K562 (cell line): Measurements from ENCODE around the gene EVI5. TPM values are rescaled to one million over a fixed set of nuclear protein-coding genes. Genes with fewer than 3 reads are reported as not detected.

Experiments
- ATAC-seq: fragments of 200-7000 bp; cut with Tn5 transposase; 3 replicates; pipeline ENCODE4 v1.9.1; 2020; ENCODE audit warnings: moderate library complexity
- BruUV-seq: library from RNA; stranded (reverse); fragments of 400-500 nt; replicated peaks from 2 replicates; lab custom pipeline; 2021; lab: Mats Ljungman, UMichigan
- CTCF ChIA-PET: fragments of 300-600 bp; formaldehyde crosslinking; extraction: SDS; loops from one replicate; lab custom pipeline; 2021; ENCODE audit warnings: low intra/inter-chr PET ratio; lab: Yijun Ruan, JAX
- POLR2A ChIA-PET: fragments of 300-600, 350-650 bp; sonication (Branson Sonifier 250); formaldehyde crosslinking; extraction: SDS; loops from one replicate; lab custom pipeline; 2021; ENCODE audit warnings: antibody characterized with exemption, inconsistent platforms; lab: Yijun Ruan, JAX
- DNase-seq, 4 experiments: peaks; one replicate each; pipeline versions ENCODE4 v3.0.0 to v3.0.0-alpha.2; 2011 to 2018; ENCODE audit warnings: low spot score in 3 of 4, mixed read lengths in 3 of 4; ENCODE audit errors: extremely low read depth in 1 of 4
- FAIRE-seq: peaks from 2 replicates; lab custom pipeline; 2011; peaks lifted over from hg19 to GRCh38; lab: Jason Lieb, UNC
- H2AFZ ChIP-seq: 2 replicates; pipeline ENCODE4 v1.6.0; 2011; ENCODE audit warnings: low read depth, low read length, control low read depth, inconsistent platforms
- H3K27ac ChIP-seq: fragments of 200-600 bp; 3 replicates; pipeline ENCODE4 v1.8.0; 2011; ENCODE audit warnings: low read depth, mild to moderate bottlenecking, control low read depth, inconsistent platforms, low read length, moderate library complexity, mixed read lengths; ENCODE audit errors: extremely low read depth
- H3K27me3 ChIP-seq, 2 experiments: fragments of 300-600 bp in 1 of 2; 2 replicates in 1 of 2; 3 replicates in 1 of 2; pipeline versions ENCODE4 v1.6.0 to v1.8.0; 2011; ENCODE audit warnings: inconsistent platforms in 2 of 2, low read length in 2 of 2, mild to moderate bottlenecking in 1 of 2, mixed read lengths in 1 of 2, moderate library complexity in 1 of 2; ENCODE audit not compliant: control insufficient read depth in 2 of 2, insufficient read depth in 2 of 2
- H3K36me3 ChIP-seq: fragments of 300-600 bp; 3 replicates; pipeline ENCODE4 v1.8.0; 2011; ENCODE audit warnings: mild to moderate bottlenecking, low read length, inconsistent platforms; ENCODE audit not compliant: control insufficient read depth, insufficient read depth
- H3K4me1 ChIP-seq, 2 experiments: fragments of 200-600 bp in 1 of 2; replicated peaks in 1 of 2; 2 replicates in 1 of 2; 3 replicates in 1 of 2; pipeline versions ENCODE4 v1.5.1 to v1.8.0; 2011; ENCODE audit warnings: inconsistent platforms in 2 of 2, low read length in 2 of 2, mild to moderate bottlenecking in 1 of 2, mixed read lengths in 1 of 2, moderate library complexity in 1 of 2; ENCODE audit not compliant: control insufficient read depth in 2 of 2, insufficient read depth in 2 of 2
- H3K4me2 ChIP-seq: 2 replicates; pipeline ENCODE4 v1.6.1; 2011; ENCODE audit warnings: low read length, control low read depth, inconsistent platforms, mixed read lengths; ENCODE audit not compliant: insufficient read depth
- H3K4me3 ChIP-seq: fragments of 200-600 bp; sonication (generic), shearing (Covaris generic); 2 replicates; pipeline ENCODE4 v1.5.1; 2016; ENCODE audit warnings: control low read depth, inconsistent platforms
- H3K79me2 ChIP-seq: fragments of 200-600 bp; 3 replicates; pipeline ENCODE4 v1.8.0; 2011; ENCODE audit warnings: low read length, inconsistent platforms; ENCODE audit not compliant: control insufficient read depth, insufficient read depth
- H3K9ac ChIP-seq, 2 experiments: 2 replicates each; pipeline versions ENCODE4 v1.6.0 to v1.6.1; 2011; ENCODE audit warnings: low read depth in 2 of 2, low read length in 2 of 2, control low read depth in 1 of 2, inconsistent platforms in 1 of 2, mild to moderate bottlenecking in 1 of 2, mixed read lengths in 1 of 2; ENCODE audit not compliant: insufficient read depth in 1 of 2
- H3K9me1 ChIP-seq: one replicate; pipeline ENCODE4 v1.6.0; 2011; ENCODE audit warnings: inconsistent platforms, mild to moderate bottlenecking, low read length, moderate library complexity; ENCODE audit not compliant: control insufficient read depth, insufficient read depth
- H3K9me3 ChIP-seq: replicated peaks from 2 replicates; pipeline ENCODE4 v1.5.1; 2011; ENCODE audit warnings: low read depth, low read length, inconsistent platforms; ENCODE audit not compliant: control insufficient read depth, insufficient read depth
- H4K20me1 ChIP-seq: replicated peaks from 2 replicates; pipeline ENCODE4 v1.6.1; 2011; ENCODE audit warnings: low read length, inconsistent platforms, mixed read lengths; ENCODE audit not compliant: control insufficient read depth, insufficient read depth
- CBX1 ChIP-seq: sonication (generic); IDR thresholded peaks from 2 replicates; pipeline ENCODE4 v1.6.1; 2016; ENCODE audit warnings: antibody characterized with exemption, low read depth, mild to moderate bottlenecking
- CEBPG ChIP-seq, 3 experiments: fragments of 200-800 bp in 1 of 3; sonication (Bioruptor generic) in 1 of 3; sonication (generic) in 1 of 3; formaldehyde crosslinking in 1 of 3; IDR thresholded peaks in 2 of 3; conservative IDR thresholded peaks in 1 of 3; 2 replicates each; pipeline versions ENCODE4 v1.6.1 to v1.8.0; 2016 to 2022; ENCODE audit warnings: missing compliant biosample characterization in 2 of 3, missing genetic modification characterization in 2 of 3, mild to moderate bottlenecking in 1 of 3, missing genetic modification reagents in 1 of 3
- MEF2D ChIP-seq: conservative IDR thresholded peaks from 2 replicates; pipeline ENCODE4 v1.6.1; 2016; ENCODE audit warnings: low read depth, missing genetic modification characterization, missing compliant biosample characterization
- SMARCA4 ChIP-seq: fragments of 450-650 bp; IDR thresholded peaks from 2 replicates; pipeline ENCODE4 v1.6.1; 2016
- SOX6 ChIP-seq: fragments of 450-650 bp; IDR thresholded peaks from 2 replicates; pipeline ENCODE4 v1.6.1; 2014; ENCODE audit warnings: mild to moderate bottlenecking
- TCF7L2 ChIP-seq: fragments of 150-350 bp; IDR thresholded peaks from 2 replicates; pipeline ENCODE4 v1.6.1; 2016; ENCODE audit warnings: low read depth, mild to moderate bottlenecking, low read length, moderate library complexity
- ZNF253 ChIP-seq: fragments of 250-450 bp; sonication (Bioruptor Pico); conservative IDR thresholded peaks from 2 replicates; pipeline ENCODE4 v1.6.1; 2021; ENCODE audit warnings: mild to moderate bottlenecking
- ZNF75A ChIP-seq: fragments of 450-650 bp; formaldehyde crosslinking; IDR thresholded peaks from 2 replicates; pipeline ENCODE4 v1.4.0; 2020; ENCODE audit warnings: mild to moderate bottlenecking
- WGBS: fragments of 100-300 bp; shearing (Covaris generic); methylation state at CpG from one replicate; pipeline ENCODE4 v1.1.6; 2016; ENCODE audit warnings: low coverage, mixed read lengths; ENCODE audit not compliant: insufficient coverage; ENCODE audit errors: missing lambda C conversion rate; 5-methylcytosine and 5-hydroxymethylcytosine counted together
- in situ Hi-C: fragments of 300-500 bp; cut with MboI; formaldehyde crosslinking; loops from 4 replicates; pipeline ENCODE4 v1.15.0; 2018; ENCODE audit warnings: inconsistent platforms, mixed read lengths
- intact Hi-C: fragments of 100-400 bp; cut with micrococcal nuclease; formaldehyde crosslinking; loops from 2 replicates; pipeline ENCODE4 v1.14.2; 2022
- polyA plus RNA-seq, 8 experiments: library from polyadenylated mRNA; depleted of rRNA in 4 of 8; stranded (reverse) in 5 of 8; unstranded in 3 of 8; fragments of >200 nt; fragmentation: Nextera tagmentation in 2 of 8; fragmentation: Illumina TruSeq in 1 of 8; extraction: Ambion mirVana in 2 of 8; extraction: Trizol in 1 of 8; gene quantifications; 2 replicates each; pipeline versions ENCODE4 v1.2.1 to v1.2.3, GENCODE V29; 2011 to 2014; ENCODE audit warnings: inconsistent platforms in 1 of 8, missing spikeins in 1 of 8
- total RNA-seq, 7 experiments: library from RNA; depleted of rRNA in 6 of 7; stranded (reverse); fragments of >200 nt in 6 of 7; fragmentation: Illumina TruSeq in 2 of 7; extraction: Trizol in 2 of 7; gene quantifications; 2 replicates each; pipeline versions ENCODE4 v1.2.1 to v1.2.3, GENCODE V29; 2011 to 2021; ENCODE audit warnings: low replicate concordance in 1 of 7
- TF ChIP-seq, protein P1 (sequence below): fragments of 450-650 bp; IDR thresholded peaks from 2 replicates; pipeline ENCODE4 v1.6.1; 2018; ENCODE audit not compliant: partially characterized antibody
- TF ChIP-seq, protein P2 (sequence below), 2 experiments: fragments of 450-650 bp; IDR thresholded peaks; 2 replicates each; pipeline ENCODE4 v1.6.1; 2018; ENCODE audit warnings: mild to moderate bottlenecking in 2 of 2, low read depth in 1 of 2; ENCODE audit not compliant: partially characterized antibody in 2 of 2
- TF ChIP-seq, protein P3 (sequence below): fragments of 450-650 bp; conservative IDR thresholded peaks from 2 replicates; pipeline ENCODE4 v1.6.1; 2016; ENCODE audit warnings: missing genetic modification characterization, low read depth, mild to moderate bottlenecking, missing compliant biosample characterization, moderate library complexity

Gene EVI5
- total and polyA plus RNA-seq, 9 of the 15 experiments (the other 6 are each of a cell fraction or from before 2014, with no cell fraction given), result 1.7 to 50.1 (median 13.7) TPM

DNA sequence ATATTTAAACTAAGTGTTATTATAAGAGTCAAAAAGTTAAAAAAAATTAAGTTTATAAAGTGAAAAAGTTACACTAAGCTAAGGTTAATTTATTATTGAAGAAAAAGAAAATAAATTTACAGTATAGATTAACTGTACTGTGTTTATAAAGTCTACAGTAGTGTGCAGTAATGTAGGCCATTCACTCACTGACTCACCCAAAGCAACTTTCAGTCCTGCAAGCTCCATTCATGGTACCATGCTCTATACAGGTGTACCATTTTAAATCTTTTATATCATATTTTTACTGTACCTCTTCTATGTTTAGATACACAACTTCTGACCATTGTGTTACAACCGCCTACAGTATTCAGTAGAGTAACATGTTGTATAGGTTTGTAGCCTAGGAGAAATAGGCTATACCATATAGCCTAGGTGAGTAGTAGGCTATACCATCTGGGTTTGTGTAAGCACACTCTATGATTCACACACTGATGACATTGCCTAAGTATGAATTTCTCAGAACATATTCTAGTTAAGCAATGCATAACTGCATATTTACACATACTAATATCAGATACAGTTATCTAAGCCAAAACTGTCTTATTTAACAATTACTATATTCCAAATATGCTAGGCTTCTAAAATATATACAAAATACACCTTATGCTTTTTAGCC, 217.6 kb downstream of the EVI5 start:
- no peaks in the 10 kb centered on the region for H3K79me2 ChIP-seq
- TF ChIP-seq SOX6 (no peak), CEBPG (CRISPR knock-in tag; IDR thresholded peaks at IDR 0.05) (no peak), CEBPG (tag; conservative IDR thresholded peaks at IDR 0.05 in 1 of 2, IDR thresholded peaks at IDR 0.05 in 1 of 2) (peak in 1 of 2 experiments; percentile 33; a peak in 1 of 4 replicates), MEF2D (tag) (no peak), ZNF75A (CRISPR knock-in tag) (no peak), SMARCA4 (no peak), ZNF253 (no peak), CBX1 (no peak), TCF7L2 (no peak)
- TF ChIP-seq, protein P1, sequence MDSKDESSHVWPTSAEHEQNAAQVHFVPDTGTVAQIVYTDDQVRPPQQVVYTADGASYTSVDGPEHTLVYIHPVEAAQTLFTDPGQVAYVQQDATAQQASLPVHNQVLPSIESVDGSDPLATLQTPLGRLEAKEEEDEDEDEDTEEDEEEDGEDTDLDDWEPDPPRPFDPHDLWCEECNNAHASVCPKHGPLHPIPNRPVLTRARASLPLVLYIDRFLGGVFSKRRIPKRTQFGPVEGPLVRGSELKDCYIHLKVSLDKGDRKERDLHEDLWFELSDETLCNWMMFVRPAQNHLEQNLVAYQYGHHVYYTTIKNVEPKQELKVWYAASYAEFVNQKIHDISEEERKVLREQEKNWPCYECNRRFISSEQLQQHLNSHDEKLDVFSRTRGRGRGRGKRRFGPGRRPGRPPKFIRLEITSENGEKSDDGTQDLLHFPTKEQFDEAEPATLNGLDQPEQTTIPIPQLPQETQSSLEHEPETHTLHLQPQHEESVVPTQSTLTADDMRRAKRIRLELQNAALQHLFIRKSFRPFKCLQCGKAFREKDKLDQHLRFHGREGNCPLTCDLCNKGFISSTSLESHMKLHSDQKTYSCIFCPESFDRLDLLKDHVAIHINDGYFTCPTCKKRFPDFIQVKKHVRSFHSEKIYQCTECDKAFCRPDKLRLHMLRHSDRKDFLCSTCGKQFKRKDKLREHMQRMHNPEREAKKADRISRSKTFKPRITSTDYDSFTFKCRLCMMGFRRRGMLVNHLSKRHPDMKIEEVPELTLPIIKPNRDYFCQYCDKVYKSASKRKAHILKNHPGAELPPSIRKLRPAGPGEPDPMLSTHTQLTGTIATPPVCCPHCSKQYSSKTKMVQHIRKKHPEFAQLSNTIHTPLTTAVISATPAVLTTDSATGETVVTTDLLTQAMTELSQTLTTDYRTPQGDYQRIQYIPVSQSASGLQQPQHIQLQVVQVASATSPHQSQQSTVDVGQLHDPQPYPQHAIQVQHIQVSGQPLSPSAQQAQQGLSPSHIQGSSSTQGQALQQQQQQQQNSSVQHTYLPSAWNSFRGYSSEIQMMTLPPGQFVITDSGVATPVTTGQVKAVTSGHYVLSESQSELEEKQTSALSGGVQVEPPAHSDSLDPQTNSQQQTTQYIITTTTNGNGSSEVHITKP, result peak; percentile 52
- TF ChIP-seq, protein P2, sequence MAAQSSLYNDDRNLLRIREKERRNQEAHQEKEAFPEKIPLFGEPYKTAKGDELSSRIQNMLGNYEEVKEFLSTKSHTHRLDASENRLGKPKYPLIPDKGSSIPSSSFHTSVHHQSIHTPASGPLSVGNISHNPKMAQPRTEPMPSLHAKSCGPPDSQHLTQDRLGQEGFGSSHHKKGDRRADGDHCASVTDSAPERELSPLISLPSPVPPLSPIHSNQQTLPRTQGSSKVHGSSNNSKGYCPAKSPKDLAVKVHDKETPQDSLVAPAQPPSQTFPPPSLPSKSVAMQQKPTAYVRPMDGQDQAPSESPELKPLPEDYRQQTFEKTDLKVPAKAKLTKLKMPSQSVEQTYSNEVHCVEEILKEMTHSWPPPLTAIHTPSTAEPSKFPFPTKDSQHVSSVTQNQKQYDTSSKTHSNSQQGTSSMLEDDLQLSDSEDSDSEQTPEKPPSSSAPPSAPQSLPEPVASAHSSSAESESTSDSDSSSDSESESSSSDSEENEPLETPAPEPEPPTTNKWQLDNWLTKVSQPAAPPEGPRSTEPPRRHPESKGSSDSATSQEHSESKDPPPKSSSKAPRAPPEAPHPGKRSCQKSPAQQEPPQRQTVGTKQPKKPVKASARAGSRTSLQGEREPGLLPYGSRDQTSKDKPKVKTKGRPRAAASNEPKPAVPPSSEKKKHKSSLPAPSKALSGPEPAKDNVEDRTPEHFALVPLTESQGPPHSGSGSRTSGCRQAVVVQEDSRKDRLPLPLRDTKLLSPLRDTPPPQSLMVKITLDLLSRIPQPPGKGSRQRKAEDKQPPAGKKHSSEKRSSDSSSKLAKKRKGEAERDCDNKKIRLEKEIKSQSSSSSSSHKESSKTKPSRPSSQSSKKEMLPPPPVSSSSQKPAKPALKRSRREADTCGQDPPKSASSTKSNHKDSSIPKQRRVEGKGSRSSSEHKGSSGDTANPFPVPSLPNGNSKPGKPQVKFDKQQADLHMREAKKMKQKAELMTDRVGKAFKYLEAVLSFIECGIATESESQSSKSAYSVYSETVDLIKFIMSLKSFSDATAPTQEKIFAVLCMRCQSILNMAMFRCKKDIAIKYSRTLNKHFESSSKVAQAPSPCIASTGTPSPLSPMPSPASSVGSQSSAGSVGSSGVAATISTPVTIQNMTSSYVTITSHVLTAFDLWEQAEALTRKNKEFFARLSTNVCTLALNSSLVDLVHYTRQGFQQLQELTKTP (IDR thresholded peaks at IDR 0.05; ENCODE audit: low read depth in 1 of 2, partially characterized antibody in 2 of 2), result no peak
- TF ChIP-seq, protein P3, sequence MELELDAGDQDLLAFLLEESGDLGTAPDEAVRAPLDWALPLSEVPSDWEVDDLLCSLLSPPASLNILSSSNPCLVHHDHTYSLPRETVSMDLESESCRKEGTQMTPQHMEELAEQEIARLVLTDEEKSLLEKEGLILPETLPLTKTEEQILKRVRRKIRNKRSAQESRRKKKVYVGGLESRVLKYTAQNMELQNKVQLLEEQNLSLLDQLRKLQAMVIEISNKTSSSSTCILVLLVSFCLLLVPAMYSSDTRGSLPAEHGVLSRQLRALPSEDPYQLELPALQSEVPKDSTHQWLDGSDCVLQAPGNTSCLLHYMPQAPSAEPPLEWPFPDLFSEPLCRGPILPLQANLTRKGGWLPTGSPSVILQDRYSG (tag), result no peak
- FAIRE-seq, result no peak
- no peak overlapping the region for H2AFZ ChIP-seq
- H4K20me1 ChIP-seq, result no peaks in the 10 kb centered on the region
- in situ Hi-C loops (no loop called here), intact Hi-C loops (no loop called here)
- ChIA-PET POLR2A (no interaction called here), CTCF (no interaction called here)
- H3K27me3 ChIP-seq, result no peaks in the 10 kb centered on the region
- no TSS peak for BruUV-seq
- 88% methylated on average over 1 of the region's 1 CpG for WGBS
- no peak for DNase-seq
- no peak for ATAC-seq
- H3K36me3 ChIP-seq, result no peaks in the 10 kb centered on the region
- no peaks in the 10 kb centered on the region for H3K4me1 ChIP-seq
- no peak overlapping the region for H3K4me2 ChIP-seq
- no peak overlapping the region for H3K4me3 ChIP-seq
- H3K27ac ChIP-seq, result no peak overlapping the region
- no peak overlapping the region for H3K9ac ChIP-seq
- no peaks in the 10 kb centered on the region for H3K9me3 ChIP-seq
- no peaks in the 10 kb centered on the region for H3K9me1 ChIP-seq
